Breast epithelium (tissue), 4 donors: ENCODE data around the gene HFE. TPM values are rescaled to one million over a fixed set of nuclear protein-coding genes. Genes with fewer than 3 reads are reported as not detected.

Experiments
- DNase-seq, 2 donors: peaks; one replicate each; pipeline ENCODE4 v3.0.0-alpha.2; 2019; ENCODE audit warnings: low spot score in 2 of 2
- H3K27ac ChIP-seq, 2 donors: fragments of 200-600 bp; sonication (generic) in 1 of 2; one replicate each; pipeline ENCODE4 v1.5.1; 2016 to 2019; ENCODE audit warnings: mild to moderate bottlenecking in 1 of 2
- H3K27me3 ChIP-seq, 2 donors: fragments of 200-600 bp; sonication (generic) in 1 of 2; one replicate each; pipeline versions ENCODE4 v1.5.1 to v1.6.0; 2017 to 2019; ENCODE audit warnings: control low read depth in 1 of 2, mild to moderate bottlenecking in 1 of 2
- H3K36me3 ChIP-seq: fragments of 200-600 bp; one replicate; pipeline ENCODE4 v1.5.1; 2019
- H3K4me1 ChIP-seq, 2 donors: fragments of 200-600 bp; sonication (generic); one replicate each; pipeline ENCODE4 v1.5.1; 2016 to 2019; ENCODE audit warnings: control low read depth in 1 of 2
- H3K4me3 ChIP-seq, 3 donors: fragments of 200-600 bp; sonication (generic); 1 replicate in 2 of 3; 2 replicates in 1 of 3; pipeline ENCODE4 v1.5.1; 2016 to 2019; ENCODE audit warnings: mild to moderate bottlenecking in 3 of 3, moderate library complexity in 2 of 3
- H3K9me3 ChIP-seq, 2 donors: fragments of 200-600 bp; sonication (generic) in 1 of 2; one replicate each; pipeline ENCODE4 v1.5.1; 2016 to 2019; ENCODE audit warnings: control low read depth in 1 of 2
- POLR2A ChIP-seq: fragments of 450-650 bp; IDR thresholded peaks from one replicate; pipeline ENCODE4 v1.6.1; 2016; ENCODE audit warnings: antibody characterized with exemption, mild to moderate bottlenecking, moderate library complexity
- POLR2AphosphoS5 ChIP-seq, 3 donors: sonication (generic); formaldehyde crosslinking; IDR thresholded peaks; one replicate each; pipeline ENCODE4 v1.6.1; 2017; ENCODE audit warnings: antibody characterized with exemption in 3 of 3
- intact Hi-C: fragments of 100-400 bp; cut with DNase I; formaldehyde crosslinking; loops from one replicate; pipeline ENCODE4 v1.15.1; 2023; ENCODE audit warnings: low total_unique reads
- total RNA-seq, 3 donors: library from RNA; depleted of rRNA; stranded (reverse); fragments of >200 nt; gene quantifications; one replicate each; pipeline ENCODE4 v1.1.0, GENCODE V29; 2016
- TF ChIP-seq, protein P1 (sequence below), 3 donors: fragments of 450-650 bp; IDR thresholded peaks; one replicate each; pipeline ENCODE4 v1.5.1; 2016 to 2017; ENCODE audit warnings: antibody characterized with exemption in 3 of 3, mild to moderate bottlenecking in 3 of 3, moderate library complexity in 3 of 3

HFE gene
- total RNA-seq, 3 donors from 2014 or later, result 5.6 to 9.4 (median 8.6) TPM

DNA sequence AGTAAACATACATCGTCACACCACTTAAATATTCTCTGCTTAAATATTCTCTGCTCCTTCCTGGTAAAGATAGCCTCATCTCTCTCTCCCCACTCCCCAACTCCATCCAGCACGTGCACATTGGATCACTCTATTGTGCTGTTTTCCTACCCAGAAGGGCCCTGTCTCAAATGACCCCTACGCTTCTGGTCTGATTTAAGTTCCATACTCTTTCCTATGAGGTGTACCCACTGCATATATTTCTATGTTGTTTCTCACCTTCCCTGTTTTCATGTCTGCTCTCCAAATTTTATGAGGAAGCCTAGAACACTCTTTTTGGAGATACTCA lies 53.7 kb downstream of the HFE start:
- TF ChIP-seq POLR2AphosphoS5 (IDR thresholded peaks at IDR 0.05) (no peak), POLR2A (no peak)
- TF ChIP-seq, protein P1, sequence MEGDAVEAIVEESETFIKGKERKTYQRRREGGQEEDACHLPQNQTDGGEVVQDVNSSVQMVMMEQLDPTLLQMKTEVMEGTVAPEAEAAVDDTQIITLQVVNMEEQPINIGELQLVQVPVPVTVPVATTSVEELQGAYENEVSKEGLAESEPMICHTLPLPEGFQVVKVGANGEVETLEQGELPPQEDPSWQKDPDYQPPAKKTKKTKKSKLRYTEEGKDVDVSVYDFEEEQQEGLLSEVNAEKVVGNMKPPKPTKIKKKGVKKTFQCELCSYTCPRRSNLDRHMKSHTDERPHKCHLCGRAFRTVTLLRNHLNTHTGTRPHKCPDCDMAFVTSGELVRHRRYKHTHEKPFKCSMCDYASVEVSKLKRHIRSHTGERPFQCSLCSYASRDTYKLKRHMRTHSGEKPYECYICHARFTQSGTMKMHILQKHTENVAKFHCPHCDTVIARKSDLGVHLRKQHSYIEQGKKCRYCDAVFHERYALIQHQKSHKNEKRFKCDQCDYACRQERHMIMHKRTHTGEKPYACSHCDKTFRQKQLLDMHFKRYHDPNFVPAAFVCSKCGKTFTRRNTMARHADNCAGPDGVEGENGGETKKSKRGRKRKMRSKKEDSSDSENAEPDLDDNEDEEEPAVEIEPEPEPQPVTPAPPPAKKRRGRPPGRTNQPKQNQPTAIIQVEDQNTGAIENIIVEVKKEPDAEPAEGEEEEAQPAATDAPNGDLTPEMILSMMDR (IDR thresholded peaks at IDR 0.05), result no peak
- no peak for DNase-seq
- Histone ChIP-seq H3K27me3 (no peaks in the 10 kb centered on the region), H3K36me3 (peaks cover 7% of the 10 kb centered on the region), H3K9me3 (no peaks in the 10 kb centered on the region), H3K4me3 (no peak overlapping the region), H3K27ac (peak overlapping the region; percentile 32 to 56), H3K4me1 (no peaks in the 10 kb centered on the region)
- intact Hi-C loops, result no loop called here

DNA sequence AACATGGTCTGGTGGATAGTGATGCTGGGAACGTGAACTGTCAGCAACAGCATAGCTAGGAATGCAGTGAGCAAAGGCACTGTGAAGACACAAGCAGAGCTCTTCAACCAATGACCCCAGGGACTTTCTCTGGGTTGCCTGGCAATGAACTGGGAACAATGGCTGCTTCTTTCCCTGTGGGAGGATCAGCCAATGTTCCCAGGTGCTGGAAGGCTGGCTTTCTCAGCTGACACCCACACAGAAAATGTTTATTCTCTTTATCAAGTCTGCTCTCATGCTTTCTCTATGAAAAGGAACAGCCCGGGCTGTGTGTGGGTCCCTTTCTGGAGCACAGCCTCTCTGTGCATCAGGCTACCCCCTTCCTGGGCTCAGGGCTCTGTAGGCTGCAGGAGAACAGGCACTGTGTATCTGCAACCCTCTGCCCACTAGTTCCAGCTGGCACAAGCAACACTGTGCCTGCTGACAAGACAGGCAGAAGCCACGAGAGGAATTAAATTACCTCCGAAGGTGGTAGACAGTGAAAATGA lies 54.2 kb downstream of the HFE start:
- TF ChIP-seq, protein P1 (IDR thresholded peaks at IDR 0.05), result no peak
- no peak for TF ChIP-seq POLR2A
- no peak for TF ChIP-seq POLR2AphosphoS5 (IDR thresholded peaks at IDR 0.05)
- Histone ChIP-seq H3K9me3 (no peaks in the 10 kb centered on the region), H3K27ac (peak overlapping the region; percentile 32 to 56), H3K27me3 (no peaks in the 10 kb centered on the region), H3K4me1 (no peaks in the 10 kb centered on the region), H3K36me3 (peaks cover 7% of the 10 kb centered on the region), H3K4me3 (no peak overlapping the region)
- intact Hi-C loops, result no loop called here
- no peak for DNase-seq

DNA sequence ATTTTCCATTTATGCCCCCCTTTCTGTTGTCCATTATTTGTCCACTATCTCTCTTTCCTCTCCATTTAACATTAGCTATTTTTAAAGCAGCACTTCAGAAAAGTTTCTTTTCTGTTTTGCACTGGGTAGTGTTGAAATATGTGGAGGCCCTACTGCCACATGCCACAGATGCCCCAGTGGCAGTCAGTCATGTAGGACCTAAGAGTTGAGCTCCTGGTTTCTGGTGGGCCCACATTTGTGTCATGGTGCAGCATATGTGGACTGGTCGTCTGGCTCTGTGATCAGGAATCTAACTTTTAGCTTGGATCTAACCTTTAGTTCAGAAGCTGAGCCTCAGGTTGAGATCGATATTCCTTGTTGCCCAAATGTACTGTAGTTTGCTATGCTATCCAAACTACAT lies 54.8 kb downstream of the HFE start:
- H3K27ac ChIP-seq, result peak overlapping the region in 1 of 2 donors; percentile 56
- H3K4me3 ChIP-seq, result no peak overlapping the region
- no peaks in the 10 kb centered on the region for H3K9me3 ChIP-seq
- TF ChIP-seq POLR2AphosphoS5 (IDR thresholded peaks at IDR 0.05), result no peak
- no peak for TF ChIP-seq POLR2A
- TF ChIP-seq, protein P1 (IDR thresholded peaks at IDR 0.05), result no peak
- no peaks in the 10 kb centered on the region for H3K27me3 ChIP-seq
- no peak for DNase-seq
- H3K36me3 ChIP-seq, result peaks cover 7% of the 10 kb centered on the region
- H3K4me1 ChIP-seq, result no peaks in the 10 kb centered on the region
- intact Hi-C loops, result no loop called here

Other genes with a start within 250 kb of the HFE start
- not detected for gene SLC17A3, start 213.2 kb upstream of the HFE start, total RNA-seq
- gene SLC17A2, start 156.7 kb upstream of the HFE start, total RNA-seq, result not detected
- 10 to 100 TPM; 11.8 to 16.2 (median 12.1) TPM for gene TRIM38, start 124.6 kb upstream of the HFE start, total RNA-seq